Prostate gland (tissue), 2 donors: ENCODE results near the gene NUDT17.

ENCODE experiments used
- POLR2A ChIP-seq: fragments of 450-650 bp; IDR thresholded peaks from one replicate; pipeline ENCODE4 v1.6.1; 2016; ENCODE audit warnings: antibody characterized with exemption, mild to moderate bottlenecking
- TF ChIP-seq, protein P1 (sequence below), 4 experiments: fragments of 200-600 bp in 2 of 4; fragments of 450-650 bp in 2 of 4; sonication (generic) in 2 of 4; IDR thresholded peaks; 1 replicate in 3 of 4; 2 replicates in 1 of 4; pipeline ENCODE4 v1.5.1; 2016 to 2019; ENCODE audit warnings: antibody characterized with exemption in 4 of 4, mild to moderate bottlenecking in 2 of 4, moderate library complexity in 2 of 4

DNA sequence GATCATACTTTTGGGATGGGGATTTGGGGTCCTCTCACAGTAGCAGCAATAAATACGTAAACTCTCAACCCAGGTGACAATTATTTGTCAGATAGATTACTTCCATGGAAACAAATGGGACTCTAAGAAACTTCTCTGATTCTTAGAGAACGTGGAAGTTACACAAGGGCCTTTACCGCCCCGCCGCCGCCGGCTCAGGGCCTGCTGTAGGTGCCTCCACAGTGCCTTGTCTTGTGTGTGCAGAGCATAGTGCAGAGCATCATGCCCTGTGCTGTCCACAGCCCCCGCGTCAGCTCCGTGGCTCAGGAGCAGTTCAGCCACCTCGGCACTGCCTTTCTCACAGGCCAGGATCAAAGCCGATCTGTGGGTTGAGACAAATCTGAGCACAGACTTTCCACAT, 29.2 kb downstream of the NUDT17 start:
- TF ChIP-seq, protein P1, sequence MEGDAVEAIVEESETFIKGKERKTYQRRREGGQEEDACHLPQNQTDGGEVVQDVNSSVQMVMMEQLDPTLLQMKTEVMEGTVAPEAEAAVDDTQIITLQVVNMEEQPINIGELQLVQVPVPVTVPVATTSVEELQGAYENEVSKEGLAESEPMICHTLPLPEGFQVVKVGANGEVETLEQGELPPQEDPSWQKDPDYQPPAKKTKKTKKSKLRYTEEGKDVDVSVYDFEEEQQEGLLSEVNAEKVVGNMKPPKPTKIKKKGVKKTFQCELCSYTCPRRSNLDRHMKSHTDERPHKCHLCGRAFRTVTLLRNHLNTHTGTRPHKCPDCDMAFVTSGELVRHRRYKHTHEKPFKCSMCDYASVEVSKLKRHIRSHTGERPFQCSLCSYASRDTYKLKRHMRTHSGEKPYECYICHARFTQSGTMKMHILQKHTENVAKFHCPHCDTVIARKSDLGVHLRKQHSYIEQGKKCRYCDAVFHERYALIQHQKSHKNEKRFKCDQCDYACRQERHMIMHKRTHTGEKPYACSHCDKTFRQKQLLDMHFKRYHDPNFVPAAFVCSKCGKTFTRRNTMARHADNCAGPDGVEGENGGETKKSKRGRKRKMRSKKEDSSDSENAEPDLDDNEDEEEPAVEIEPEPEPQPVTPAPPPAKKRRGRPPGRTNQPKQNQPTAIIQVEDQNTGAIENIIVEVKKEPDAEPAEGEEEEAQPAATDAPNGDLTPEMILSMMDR (IDR thresholded peaks at IDR 0.05) = no peak
- TF ChIP-seq POLR2A = no peak
